ENCODE results near the gene COA1.
"Not testable (repeated sequence)": the region's sequence is repeated elsewhere in the genome, so short reads cannot be mapped to it uniquely, and the experiment has no call there.

The COA1 gene

DNA sequence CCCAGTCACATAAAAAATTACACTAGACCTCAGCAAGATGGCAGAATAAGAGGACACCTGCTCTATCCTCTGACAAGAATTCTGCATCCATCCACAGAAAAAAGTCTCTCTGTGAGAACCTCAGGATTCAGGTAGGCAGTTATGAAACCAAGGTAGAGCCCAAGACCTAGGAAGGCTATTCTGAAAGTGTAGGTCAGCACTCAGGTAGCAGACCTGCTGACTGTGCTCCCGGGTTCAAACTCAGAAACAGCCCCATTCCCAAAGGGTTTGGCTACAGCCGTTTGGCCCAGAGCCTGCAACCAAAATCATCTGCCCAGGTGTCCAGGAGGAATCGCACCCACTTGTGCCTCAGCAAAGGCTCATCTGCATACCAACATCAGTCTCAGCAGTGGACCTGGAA lies 37.7 kb downstream of the COA1 start:
- DNase-seq (ENCODE audit: low read depth in 2 of 2), result no peak

DNA sequence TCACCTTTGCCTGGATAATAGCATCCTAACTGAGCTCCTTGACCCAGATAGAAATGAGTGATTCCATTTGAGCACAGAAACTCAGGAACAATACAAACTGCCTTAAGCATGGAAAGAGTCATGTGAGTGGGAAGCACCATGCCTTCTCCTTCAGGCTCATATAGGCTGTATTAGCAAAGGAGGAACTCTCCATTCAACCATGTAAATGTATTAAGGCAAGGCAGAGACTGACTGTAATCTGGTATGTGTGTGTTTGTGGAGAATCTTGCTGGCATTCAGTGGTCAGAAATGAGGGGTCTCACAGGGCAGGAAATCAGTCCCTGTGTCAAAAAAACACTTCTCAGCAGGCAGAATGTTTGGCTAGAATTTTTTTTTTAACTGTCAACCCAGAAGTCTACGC lies 40.2 kb downstream of the COA1 start:
- no peak for DNase-seq (ENCODE audit: low read depth in 2 of 2)

DNA sequence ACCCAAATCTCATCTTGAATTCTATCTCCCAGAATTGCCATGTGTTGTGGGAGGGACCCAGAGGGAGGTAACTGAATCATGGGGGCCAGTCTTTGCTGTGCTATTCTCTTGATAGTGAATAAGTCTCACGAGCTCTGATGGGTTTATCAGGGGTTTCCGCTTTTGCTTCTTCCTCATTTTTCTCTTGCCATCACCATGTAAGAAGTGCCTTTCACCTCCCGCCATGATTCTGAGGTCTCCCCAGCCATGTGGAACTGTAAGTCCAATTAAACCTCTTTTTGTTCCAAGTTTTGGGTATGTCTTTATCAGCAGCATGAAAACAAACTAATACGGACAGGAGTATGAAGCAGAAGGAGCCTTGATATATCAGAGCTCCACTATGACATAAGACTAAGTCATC lies 41.5 kb downstream of the COA1 start:
- not testable (repeated sequence) for DNase-seq (ENCODE audit: low read depth in 2 of 2)

DNA sequence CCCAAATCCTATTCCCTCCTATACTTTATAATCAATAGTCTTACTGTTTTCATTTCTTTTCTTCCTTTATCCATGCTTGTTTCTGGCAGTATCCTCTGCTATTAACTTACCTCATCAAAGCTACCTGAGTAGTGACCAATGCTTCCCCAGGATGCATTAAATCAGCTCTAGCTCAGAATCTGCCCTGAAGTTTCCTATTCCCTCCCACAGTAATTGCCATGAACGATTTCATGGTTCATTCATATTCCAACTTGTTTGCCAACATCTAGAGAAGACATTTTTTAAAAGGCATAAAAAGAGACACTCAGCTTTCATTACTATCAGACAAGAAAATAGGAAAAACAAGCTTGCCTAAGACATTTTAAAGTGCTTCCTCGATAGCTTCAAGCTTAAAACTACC lies 42.3 kb downstream of the COA1 start:
- DNase-seq (ENCODE audit: low read depth in 2 of 2), result no peak

DNA sequence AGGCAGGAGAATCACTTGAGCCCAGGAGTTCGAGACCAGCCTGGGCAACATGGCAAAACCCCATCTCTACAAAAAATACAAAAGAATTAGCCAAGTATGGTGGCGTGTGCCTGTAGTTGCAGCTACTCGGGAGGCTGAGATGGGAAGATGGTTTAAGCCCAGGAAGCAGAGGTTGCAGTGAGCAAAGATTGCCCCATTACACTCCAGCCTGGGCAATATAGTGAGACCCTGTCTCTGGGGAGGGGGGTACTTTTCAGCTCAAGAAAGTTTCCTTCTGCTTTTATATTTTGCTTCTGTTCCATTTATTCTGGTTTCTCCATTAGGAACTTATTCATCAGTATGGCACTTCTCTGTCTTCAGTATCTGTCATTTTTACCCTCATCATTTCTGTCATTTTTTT lies 48.6 kb downstream of the COA1 start:
- no peak for DNase-seq (ENCODE audit: low read depth in 2 of 2)

GRCh38 chr7:43679210-43680068 lies 49.9 kb downstream of the COA1 start:
- DNase-seq (ENCODE audit: low read depth in 2 of 2), result no peak

GRCh38 chr7:43678315-43678714 lies 51.0 kb downstream of the COA1 start:
- DNase-seq (ENCODE audit: low read depth in 2 of 2), result no peak

DNA sequence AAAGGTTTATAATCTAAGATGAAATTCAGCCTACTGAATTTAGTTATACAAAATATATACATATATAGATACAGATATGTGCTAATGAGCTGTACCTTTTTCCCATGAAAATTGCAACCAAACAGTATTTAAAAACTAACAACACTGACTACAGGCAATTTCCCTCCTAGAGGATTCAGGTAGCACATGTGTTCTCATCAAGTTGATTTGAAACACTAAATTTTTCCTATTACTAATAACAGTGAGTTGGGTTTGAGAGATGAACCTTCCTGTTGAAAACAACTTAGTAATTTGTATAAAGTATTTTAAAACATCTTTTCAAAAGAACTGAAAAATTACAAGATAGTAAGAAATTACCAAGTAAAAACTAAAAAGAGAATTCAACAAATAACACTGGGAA lies 51.5 kb downstream of the COA1 start:
- DNase-seq (ENCODE audit: low read depth in 2 of 2), result no peak

DNA sequence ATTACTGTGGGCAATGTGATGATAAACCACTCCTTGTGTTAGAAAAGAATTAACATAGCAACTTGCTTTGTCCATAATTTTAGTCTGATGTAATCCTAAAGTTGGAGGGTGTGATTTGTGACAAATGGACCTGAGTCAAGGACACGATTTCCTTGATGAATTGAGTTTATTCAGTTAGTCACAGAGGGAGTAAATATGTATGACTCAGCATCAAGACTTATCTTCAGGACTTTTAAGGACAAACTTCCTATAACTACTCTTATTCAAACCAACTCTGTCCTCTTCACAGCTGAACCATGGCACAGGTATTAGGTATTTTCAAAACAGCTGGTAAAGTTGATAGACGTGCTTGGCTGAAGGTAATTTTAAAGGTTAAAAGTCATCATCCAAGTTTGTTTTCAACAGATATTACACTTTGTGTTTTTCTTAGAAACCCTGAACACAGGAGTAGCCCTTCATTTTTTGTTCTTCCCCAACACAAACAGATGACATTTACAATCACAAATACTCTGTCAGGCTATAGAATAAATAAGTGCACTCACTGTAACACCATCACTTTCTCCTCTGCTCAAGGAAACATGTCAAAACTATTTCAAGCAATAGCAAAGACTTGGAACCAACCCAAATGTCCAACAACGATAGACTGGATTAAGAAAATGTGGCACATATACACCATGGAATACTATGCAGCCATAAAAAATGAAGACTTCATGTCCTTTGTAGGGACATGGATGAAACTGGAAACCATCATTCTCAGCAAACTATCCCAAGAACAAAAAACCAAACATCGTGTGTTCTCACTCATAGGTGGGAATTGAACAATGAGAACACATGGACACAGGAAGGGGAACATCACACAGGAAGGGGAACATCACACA lies 54.5 kb downstream of the COA1 start:
- peak; percentile 60 to 72 for DNase-seq (ENCODE audit: low read depth in 2 of 2)

DNA sequence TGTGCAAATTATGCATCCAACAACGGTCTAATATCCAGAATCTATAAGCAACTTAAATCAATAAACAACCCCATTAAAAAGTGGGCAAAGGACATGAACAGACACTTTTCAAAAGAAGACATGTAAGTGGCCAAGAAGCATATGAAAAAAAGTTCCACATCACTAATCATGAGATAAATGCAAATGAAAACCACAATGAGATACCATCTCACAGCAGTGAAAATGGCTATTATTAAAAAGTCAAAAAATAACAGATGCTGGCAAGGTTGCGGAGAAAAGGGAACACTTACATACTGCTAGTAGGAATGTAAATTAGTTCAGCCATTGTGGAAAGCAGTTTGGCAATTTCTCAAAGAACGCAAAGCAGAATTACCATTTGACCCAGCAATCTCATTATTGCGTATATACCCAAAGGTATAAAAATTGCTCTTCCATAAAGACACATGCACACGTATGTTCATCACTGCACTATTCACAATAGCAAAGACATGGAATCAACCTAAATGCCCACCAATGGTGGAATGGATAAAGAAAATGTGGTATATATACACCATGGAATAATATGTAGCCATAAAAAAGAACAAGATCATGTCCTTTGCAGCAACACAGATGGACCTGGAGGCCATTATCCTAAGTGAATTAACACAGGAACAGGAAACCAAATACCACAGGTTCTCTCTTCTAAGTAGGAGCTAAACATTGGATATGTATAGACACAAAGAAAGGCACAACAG lies 55.9 kb downstream of the COA1 start:
- not testable (repeated sequence) for DNase-seq (ENCODE audit: low read depth in 2 of 2)

- DNase-seq (ENCODE audit: low read depth in 2 of 2), result no peak
Measured at GRCh38 chr7:43671521-43671920, 57.8 kb downstream of the COA1 start.

GRCh38 chr7:43669286-43670081 lies 59.8 kb downstream of the COA1 start:
- DNase-seq (ENCODE audit: low read depth in 2 of 2), result no peak

DNA sequence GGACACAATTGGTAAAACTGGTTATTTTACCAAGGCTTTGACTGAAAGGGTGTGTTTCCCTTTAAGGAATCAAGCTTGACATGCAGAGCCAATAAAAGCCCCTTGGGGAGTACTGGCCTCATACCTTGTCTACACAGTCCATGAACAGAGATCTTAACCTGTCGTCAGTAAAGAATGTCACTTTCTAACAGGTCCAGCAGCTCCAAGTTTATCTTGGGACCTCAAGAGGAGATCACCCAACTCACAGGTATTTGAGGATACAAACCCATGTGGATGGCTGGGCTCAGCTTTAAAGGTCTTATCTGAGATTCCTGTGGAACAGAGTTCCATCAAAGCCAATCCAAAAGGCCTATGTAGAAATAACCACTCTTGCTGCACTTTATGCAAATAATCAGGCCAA lies 61.3 kb downstream of the COA1 start:
- DNase-seq (ENCODE audit: low read depth in 2 of 2), result no peak

DNA sequence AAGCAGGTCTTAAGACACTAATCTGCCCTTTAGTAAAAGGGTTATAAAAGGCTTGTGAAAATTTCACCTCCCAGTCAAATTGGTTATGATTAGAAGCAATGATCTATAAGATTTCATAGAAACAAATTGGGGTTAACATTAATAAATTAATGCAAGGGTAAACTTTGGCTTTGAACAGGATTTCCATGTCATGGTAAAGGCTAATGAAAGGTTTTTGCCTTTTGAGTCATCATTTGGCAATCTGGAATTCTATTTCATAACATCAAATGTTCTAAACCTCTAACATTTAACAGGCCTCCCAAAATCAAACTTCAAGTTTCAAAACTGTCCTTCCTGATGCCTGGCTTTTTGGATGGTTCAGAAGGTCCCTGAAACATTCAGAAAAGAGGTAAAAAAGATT lies 62.4 kb downstream of the COA1 start:
- no peak for DNase-seq (ENCODE audit: low read depth in 2 of 2)

- no peak for DNase-seq (ENCODE audit: low read depth in 2 of 2)
Measured at GRCh38 chr7:43664681-43665080, 64.6 kb downstream of the COA1 start.

GRCh38 chr7:43660141-43660540 lies 69.2 kb downstream of the COA1 start:
- DNase-seq (ENCODE audit: low read depth in 2 of 2), result no peak

DNA sequence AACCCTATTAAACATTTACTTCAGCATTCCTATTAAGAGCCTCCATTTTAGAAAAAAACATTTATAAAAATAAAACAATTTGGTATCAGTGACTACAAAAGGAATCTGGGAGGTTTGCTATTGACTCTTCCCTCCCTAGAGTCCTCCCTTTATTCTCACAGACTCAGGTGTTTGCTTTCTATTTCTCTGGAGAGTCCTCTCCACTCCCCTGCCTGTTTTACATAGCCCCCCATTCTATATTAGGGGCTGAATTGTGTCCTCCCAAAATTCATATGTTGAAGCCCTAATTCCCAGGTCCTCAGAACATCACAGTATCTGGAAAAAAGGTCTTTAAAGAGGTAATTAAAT lies 69.8 kb downstream of the COA1 start:
- no peak for DNase-seq (ENCODE audit: low read depth in 2 of 2)

DNA sequence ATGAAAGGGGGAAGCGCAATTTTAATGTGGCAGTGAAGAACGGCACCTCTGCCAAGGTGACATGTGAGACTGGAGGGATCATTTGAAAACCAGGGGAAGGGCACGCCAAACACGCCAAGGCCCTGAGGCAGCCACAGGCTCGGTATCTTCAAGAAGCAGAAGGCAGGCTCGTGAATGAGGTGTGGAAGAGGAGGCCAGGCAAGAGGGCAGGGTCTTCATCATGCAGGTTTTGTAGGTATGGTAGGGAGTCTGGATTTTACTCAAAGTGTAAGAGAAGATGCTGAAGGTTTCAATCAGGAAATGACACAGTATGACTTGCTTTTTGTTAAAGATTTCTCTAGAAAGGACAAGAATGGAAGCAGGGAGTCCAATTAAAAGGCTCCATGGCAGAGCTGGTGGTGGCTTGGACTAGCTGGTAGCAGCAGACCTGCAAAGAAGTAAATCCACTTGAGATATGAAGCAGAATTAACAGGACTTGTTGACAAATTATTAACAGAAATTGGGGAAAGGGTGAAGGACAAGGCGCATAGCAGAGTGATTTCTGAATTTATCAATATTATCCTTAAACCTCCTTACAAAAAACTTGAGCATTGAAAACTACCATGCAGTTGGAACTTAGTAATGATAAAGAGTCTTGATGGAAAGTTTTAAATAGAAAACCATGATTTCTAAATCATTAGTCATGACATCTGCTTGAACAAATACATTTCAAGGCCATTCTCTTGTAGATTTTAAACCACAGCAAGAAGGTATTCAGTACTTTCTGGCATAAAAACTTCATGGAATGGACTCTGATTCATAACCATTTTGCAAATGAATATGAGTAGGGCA lies 70.4 kb downstream of the COA1 start:
- DNase-seq (ENCODE audit: low read depth in 2 of 2), result peak; percentile 81 to 87

GRCh38 chr7:43656997-43657396 lies 72.3 kb downstream of the COA1 start:
- DNase-seq (ENCODE audit: low read depth in 2 of 2), result no peak

DNA sequence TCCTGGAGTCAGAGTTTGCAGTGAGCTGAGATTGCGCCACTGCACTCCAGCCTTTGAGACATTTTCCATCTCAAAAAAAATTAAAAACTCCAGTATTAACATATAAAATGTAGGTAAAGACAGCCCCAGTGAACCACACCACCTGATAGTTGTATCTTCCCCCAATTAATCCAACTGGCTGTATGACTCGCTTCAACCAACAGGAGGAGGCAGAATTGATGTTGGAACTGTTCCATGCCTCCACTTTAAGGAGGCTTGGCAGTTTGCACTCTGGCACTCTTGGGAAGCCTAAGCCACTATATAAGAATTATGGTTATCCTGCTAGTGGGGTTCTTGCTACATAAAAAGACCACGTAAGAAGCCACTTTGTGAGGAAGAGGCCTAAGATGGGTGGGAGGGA lies 73.7 kb downstream of the COA1 start:
- DNase-seq (ENCODE audit: low read depth in 2 of 2), result no peak

All from fibroblast of skin of left biceps (primary cell).